AG10803 (cell line): ENCODE measurements around the gene ADGRB2.

Experiments
- DNase-seq: peaks from one replicate; pipeline ENCODE4 v3.0.0; 2010; ENCODE audit warnings: low read depth
- H3K4me3 ChIP-seq: 2 replicates; pipeline ENCODE4 v1.5.1; 2011; ENCODE audit warnings: mild to moderate bottlenecking, low read length, control low read depth
- CTCF ChIP-seq: conservative IDR thresholded peaks from 2 replicates; pipeline ENCODE4 v1.5.1; 2011; ENCODE audit warnings: mild to moderate bottlenecking, low read length, control low read depth, inconsistent platforms

The ADGRB2 gene

GRCh38 chr1:31705080-31705866 lies 58.9 kb downstream of the ADGRB2 start:
- peak; percentile 64 for DNase-seq
- peak; percentile 41 for TF ChIP-seq CTCF
- H3K4me3 ChIP-seq: peak overlapping the region; percentile 93

- DNase-seq: peak; percentile 80
These were observed 59.7 kb downstream of the ADGRB2 start for GRCh38 chr1:31704271-31705079.

GRCh38 chr1:31703431-31704270 lies 60.5 kb downstream of the ADGRB2 start, which contains the start of gene COL16A1:
Gene COL16A1 (minus strand): TSS chr1:31704017. CDS start chr1:31702193, 1,824 bp downstream.
- peak; percentile 80 for DNase-seq
- peak within 1 kb of the TSS; percentile 93 for H3K4me3 ChIP-seq

More at GRCh38 chr1:31704271-31705079, 59.7 kb downstream of the ADGRB2 start:
- H3K4me3 ChIP-seq: peak overlapping the region; percentile 93
- TF ChIP-seq CTCF: no peak

GRCh38 chr1:31702836-31703404 lies 61.2 kb downstream of the ADGRB2 start:
- H3K4me3 ChIP-seq: peak overlapping the region; percentile 93
- DNase-seq: no peak
- TF ChIP-seq CTCF: no peak

More at GRCh38 chr1:31703431-31704270, 60.5 kb downstream of the ADGRB2 start, which contains the start of gene COL16A1:
- TF ChIP-seq CTCF: no peak; the same call in 1 of the 2 replicates

- peak; percentile 97 for DNase-seq
- peak overlapping the region; percentile 93 for H3K4me3 ChIP-seq
- no peak for TF ChIP-seq CTCF
These were observed 62.9 kb downstream of the ADGRB2 start for GRCh38 chr1:31701091-31701736.
